AG09319 (cell line): ENCODE results near the gene SLC7A8.

Experiments
- DNase-seq: peaks from one replicate; pipeline ENCODE4 v3.0.0-alpha.2; 2010; ENCODE audit warnings: low read depth; ENCODE audit errors: extremely low read depth
- CTCF ChIP-seq: IDR thresholded peaks from 2 replicates; pipeline ENCODE4 v1.5.1; 2011; ENCODE audit warnings: low read depth, mild to moderate bottlenecking, inconsistent platforms, low read length, moderate library complexity

The SLC7A8 gene

GRCh38 chr14:23154964-23155587 is 28.4 kb downstream of the SLC7A8 start:
- peak; percentile 90 for DNase-seq
- no peak; the same call in 1 of the 2 replicates for TF ChIP-seq CTCF

- peak; percentile 88 for DNase-seq
- TF ChIP-seq CTCF: no peak
Observed at GRCh38 chr14:23153851-23154796, 29.3 kb downstream of the SLC7A8 start.

GRCh38 chr14:23151342-23151741 is 32.1 kb downstream of the SLC7A8 start:
- no peak for DNase-seq
- no peak for TF ChIP-seq CTCF

- no peak for TF ChIP-seq CTCF
- DNase-seq: no peak
Observed at GRCh38 chr14:23149745-23150144, 33.7 kb downstream of the SLC7A8 start.

- DNase-seq: no peak
- TF ChIP-seq CTCF: no peak
Observed at GRCh38 chr14:23148591-23149249, 34.7 kb downstream of the SLC7A8 start.

- TF ChIP-seq CTCF: no peak
- no peak for DNase-seq
Observed at GRCh38 chr14:23147676-23148075, 35.8 kb downstream of the SLC7A8 start.
